WTC11 (cell line): ENCODE measurements around the gene AGAP1.

Experiments used
- CTCF ChIP-seq: fragments of 200-600 bp; IDR thresholded peaks from 2 replicates; pipeline ENCODE4 v1.8.0; 2022; ENCODE audit warnings: antibody characterized with exemption
- ESRRA ChIP-seq: sonication (generic); formaldehyde crosslinking; IDR thresholded peaks from 2 replicates; pipeline ENCODE4 v1.8.1; 2022; ENCODE audit warnings: mild to moderate bottlenecking, missing genetic modification reagents, borderline replicate concordance
- GTF2I ChIP-seq: fragments of 250-450 bp; sonication (Bioruptor Pico); conservative IDR thresholded peaks from 2 replicates; pipeline ENCODE4 v1.4.0; 2021; ENCODE audit warnings: mild to moderate bottlenecking
- JAZF1 ChIP-seq: fragments of 250-450 bp; sonication (Bioruptor Pico); IDR thresholded peaks from 2 replicates; pipeline ENCODE4 v1.9.0; 2021; ENCODE audit warnings: moderate library complexity, mild to moderate bottlenecking, inconsistent platforms
- NR3C1 ChIP-seq: sonication (generic); formaldehyde crosslinking; conservative IDR thresholded peaks from 2 replicates; pipeline ENCODE4 v1.8.1; 2023; ENCODE audit warnings: low read depth, mild to moderate bottlenecking, missing genetic modification reagents
- TF ChIP-seq, protein P1 (sequence below): sonication (generic); formaldehyde crosslinking; IDR thresholded peaks from 2 replicates; pipeline ENCODE4 v1.8.0; 2022; ENCODE audit warnings: mild to moderate bottlenecking, missing genetic modification reagents
- TF ChIP-seq, protein P2 (sequence below): sonication (generic); formaldehyde crosslinking; IDR thresholded peaks from 2 replicates; pipeline ENCODE4 v1.8.1; 2022; ENCODE audit warnings: low read depth, mild to moderate bottlenecking, moderate library complexity, missing genetic modification reagents, borderline replicate concordance

DNA sequence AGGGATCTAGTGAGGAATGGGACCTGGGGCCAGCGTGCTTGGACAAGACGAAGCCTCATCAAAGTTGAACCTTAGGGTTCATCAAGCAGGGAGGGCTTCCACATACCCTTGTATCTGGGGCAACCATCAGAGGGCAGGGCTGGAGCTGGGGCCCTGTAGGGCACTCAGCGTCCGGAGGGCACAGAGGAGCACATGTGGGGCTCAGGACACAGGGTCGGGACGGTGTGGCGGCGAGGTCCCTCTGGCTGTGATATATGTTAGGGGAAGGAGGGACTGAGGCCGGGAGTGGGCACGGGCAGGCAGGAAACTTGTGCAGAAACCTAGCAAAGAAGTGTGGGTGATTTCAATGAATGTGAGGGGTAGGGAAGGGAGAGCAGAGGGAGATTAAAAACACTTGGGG lies 244.0 kb downstream of the AGAP1 start:
- TF ChIP-seq ESRRA (CRISPR knock-in tag), result no peak
- TF ChIP-seq CTCF, result no peak
- TF ChIP-seq JAZF1, result no peak
- TF ChIP-seq, protein P1, sequence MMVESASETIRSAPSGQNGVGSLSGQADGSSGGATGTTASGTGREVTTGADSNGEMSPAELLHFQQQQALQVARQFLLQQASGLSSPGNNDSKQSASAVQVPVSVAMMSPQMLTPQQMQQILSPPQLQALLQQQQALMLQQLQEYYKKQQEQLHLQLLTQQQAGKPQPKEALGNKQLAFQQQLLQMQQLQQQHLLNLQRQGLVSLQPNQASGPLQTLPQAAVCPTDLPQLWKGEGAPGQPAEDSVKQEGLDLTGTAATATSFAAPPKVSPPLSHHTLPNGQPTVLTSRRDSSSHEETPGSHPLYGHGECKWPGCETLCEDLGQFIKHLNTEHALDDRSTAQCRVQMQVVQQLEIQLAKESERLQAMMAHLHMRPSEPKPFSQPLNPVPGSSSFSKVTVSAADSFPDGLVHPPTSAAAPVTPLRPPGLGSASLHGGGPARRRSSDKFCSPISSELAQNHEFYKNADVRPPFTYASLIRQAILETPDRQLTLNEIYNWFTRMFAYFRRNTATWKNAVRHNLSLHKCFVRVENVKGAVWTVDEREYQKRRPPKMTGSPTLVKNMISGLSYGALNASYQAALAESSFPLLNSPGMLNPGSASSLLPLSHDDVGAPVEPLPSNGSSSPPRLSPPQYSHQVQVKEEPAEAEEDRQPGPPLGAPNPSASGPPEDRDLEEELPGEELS (CRISPR knock-in tag), result no peak
- no peak for TF ChIP-seq GTF2I (CRISPR knock-in tag)
- TF ChIP-seq, protein P2, sequence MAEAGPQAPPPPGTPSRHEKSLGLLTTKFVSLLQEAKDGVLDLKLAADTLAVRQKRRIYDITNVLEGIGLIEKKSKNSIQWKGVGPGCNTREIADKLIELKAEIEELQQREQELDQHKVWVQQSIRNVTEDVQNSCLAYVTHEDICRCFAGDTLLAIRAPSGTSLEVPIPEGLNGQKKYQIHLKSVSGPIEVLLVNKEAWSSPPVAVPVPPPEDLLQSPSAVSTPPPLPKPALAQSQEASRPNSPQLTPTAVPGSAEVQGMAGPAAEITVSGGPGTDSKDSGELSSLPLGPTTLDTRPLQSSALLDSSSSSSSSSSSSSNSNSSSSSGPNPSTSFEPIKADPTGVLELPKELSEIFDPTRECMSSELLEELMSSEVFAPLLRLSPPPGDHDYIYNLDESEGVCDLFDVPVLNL (CRISPR knock-in tag), result no peak
- TF ChIP-seq NR3C1 (CRISPR knock-in tag), result no peak
